8988T (cell line): ENCODE measurements around the gene HDAC8.

Experiments used
- DNase-seq: peaks from one replicate; pipeline ENCODE4 v3.0.0; 2011

HDAC8 gene

GRCh38 chrX:72313707-72314641 is 258.7 kb downstream of the HDAC8 start:
- no peak for DNase-seq

- DNase-seq, result no peak
These were observed 260.2 kb downstream of the HDAC8 start for GRCh38 chrX:72312311-72312940.

GRCh38 chrX:72309297-72310071 is 263.2 kb downstream of the HDAC8 start:
- no peak for DNase-seq

- no peak for DNase-seq
These were observed 263.9 kb downstream of the HDAC8 start for GRCh38 chrX:72308566-72309296.

GRCh38 chrX:72308209-72308565 is 264.5 kb downstream of the HDAC8 start:
- DNase-seq, result no peak

GRCh38 chrX:72307646-72308051 is 265.0 kb downstream of the HDAC8 start:
- no peak for DNase-seq

- DNase-seq, result no peak
These were observed 265.6 kb downstream of the HDAC8 start for GRCh38 chrX:72306851-72307645.

- DNase-seq, result no peak
These were observed 266.4 kb downstream of the HDAC8 start for GRCh38 chrX:72306085-72306801.

- no peak for DNase-seq
These were observed 267.2 kb downstream of the HDAC8 start, which contains the start of gene CITED1 for GRCh38 chrX:72305286-72306084. Gene CITED1 (minus strand): TSS chrX:72305914. CDS start chrX:72302869, 3,045 bp downstream.

GRCh38 chrX:72304877-72305276 is 267.8 kb downstream of the HDAC8 start:
- no peak for DNase-seq

- DNase-seq, result no peak
These were observed 270.9 kb downstream of the HDAC8 start for GRCh38 chrX:72301781-72302180.

GRCh38 chrX:72299891-72300630 is 272.6 kb downstream of the HDAC8 start:
- DNase-seq, result no peak

- DNase-seq, result no peak
These were observed 274.5 kb downstream of the HDAC8 start for GRCh38 chrX:72297953-72298730.

- no peak for DNase-seq
These were observed 275.7 kb downstream of the HDAC8 start for GRCh38 chrX:72296991-72297390.

- no peak for DNase-seq
These were observed 276.9 kb downstream of the HDAC8 start for GRCh38 chrX:72295745-72296144.

- DNase-seq, result no peak
These were observed 278.1 kb downstream of the HDAC8 start for GRCh38 chrX:72294497-72294896.

GRCh38 chrX:72282302-72282701 is 290.3 kb downstream of the HDAC8 start:
- no peak for DNase-seq

GRCh38 chrX:72280321-72280845 is 292.3 kb downstream of the HDAC8 start:
- no peak for DNase-seq
